GM12872 (cell line): ENCODE data around the gene ATF1.

Source experiments
- CTCF ChIP-seq: IDR thresholded peaks from 3 replicates; pipeline ENCODE4 v1.5.1; 2011; ENCODE audit warnings: low read depth, mild to moderate bottlenecking, low read length, moderate library complexity; ENCODE audit not compliant: insufficient read depth

Gene ATF1

GRCh38 chr12:50763639-50764285, at the start of gene ATF1:
TSS of gene ATF1 (plus strand) at chr12:50764101. CDS start at chr12:50780146, 16,045 bp downstream.
- no peak for TF ChIP-seq CTCF

GRCh38 chr12:50715174-50715573, 48.7 kb upstream of the ATF1 start:
- no peak for TF ChIP-seq CTCF

GRCh38 chr12:50718760-50719159, 45.1 kb upstream of the ATF1 start:
- no peak for TF ChIP-seq CTCF

GRCh38 chr12:50720085-50720484, 43.8 kb upstream of the ATF1 start:
- no peak for TF ChIP-seq CTCF

GRCh38 chr12:50720501-50720900, 43.4 kb upstream of the ATF1 start:
- no peak for TF ChIP-seq CTCF

- no peak for TF ChIP-seq CTCF
Measured at GRCh38 chr12:50723865-50724264, 40.0 kb upstream of the ATF1 start.

- TF ChIP-seq CTCF, result no peak
Measured at GRCh38 chr12:50725011-50725942, 38.6 kb upstream of the ATF1 start.
